ENCODE data around the gene BRAF. TPM values are rescaled to one million over a fixed set of nuclear protein-coding genes. Genes with fewer than 3 reads are reported as not detected.

BRAF gene
- total RNA-seq, 1 experiment from 2014 or later, result 15.2 TPM

DNA sequence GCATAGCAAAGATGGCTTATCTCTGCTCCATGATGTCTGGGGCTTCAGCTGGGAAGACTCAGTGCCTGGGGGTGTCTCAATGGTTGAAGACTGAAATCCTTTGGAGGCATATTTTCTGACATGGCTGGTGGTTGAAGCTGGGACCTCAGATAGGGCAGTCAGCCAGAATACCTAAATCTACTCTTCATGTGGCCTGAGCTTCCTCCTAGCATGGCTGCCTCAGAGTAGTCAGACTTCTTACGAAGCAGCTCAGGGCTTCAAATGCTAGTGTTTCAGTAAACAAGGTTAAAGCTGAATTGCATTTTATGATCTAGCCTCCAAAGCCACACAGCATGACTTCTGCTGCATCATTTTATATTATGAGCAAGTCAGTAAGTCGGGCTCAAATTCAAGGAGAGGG is 2.6 kb upstream of the BRAF start:
- ChIA-PET POLR2A (ENCODE audit: unreplicated experiment) (no interaction called here), CTCF (no interaction called here)
- no TSS peak for BruUV-seq (replicated peaks)
- Histone ChIP-seq H3K79me2 (ENCODE audit: low read length) (peaks cover 20% of the 10 kb centered on the region), H3F3A (ENCODE audit: low read length, unreplicated experiment) (no peaks in the 10 kb centered on the region), H3K27me3 (ENCODE audit: low read length) (no peaks in the 10 kb centered on the region), H3K36me3 (ENCODE audit: low read depth, low read length) (no peaks in the 10 kb centered on the region), H3K9ac (ENCODE audit: low read length) (no peak overlapping the region), H3K9me2 (replicated peaks; ENCODE audit: low read length) (no peaks in the 10 kb centered on the region), H2AFZ (ENCODE audit: low read length) (no peak overlapping the region), H3K4me3 (ENCODE audit: low read length) (no peak overlapping the region), H3K4me1 (ENCODE audit: insufficient read depth, low read length) (peaks cover 25% of the 10 kb centered on the region), H4K20me1 (ENCODE audit: low read length) (peaks cover 12% of the 10 kb centered on the region), H3K4me2 (ENCODE audit: low read length) (no peak overlapping the region), H3K27ac (ENCODE audit: low read length) (no peak overlapping the region), H3K9me3 (ENCODE audit: low read length) (no peaks in the 10 kb centered on the region)
- TF ChIP-seq, protein P1, sequence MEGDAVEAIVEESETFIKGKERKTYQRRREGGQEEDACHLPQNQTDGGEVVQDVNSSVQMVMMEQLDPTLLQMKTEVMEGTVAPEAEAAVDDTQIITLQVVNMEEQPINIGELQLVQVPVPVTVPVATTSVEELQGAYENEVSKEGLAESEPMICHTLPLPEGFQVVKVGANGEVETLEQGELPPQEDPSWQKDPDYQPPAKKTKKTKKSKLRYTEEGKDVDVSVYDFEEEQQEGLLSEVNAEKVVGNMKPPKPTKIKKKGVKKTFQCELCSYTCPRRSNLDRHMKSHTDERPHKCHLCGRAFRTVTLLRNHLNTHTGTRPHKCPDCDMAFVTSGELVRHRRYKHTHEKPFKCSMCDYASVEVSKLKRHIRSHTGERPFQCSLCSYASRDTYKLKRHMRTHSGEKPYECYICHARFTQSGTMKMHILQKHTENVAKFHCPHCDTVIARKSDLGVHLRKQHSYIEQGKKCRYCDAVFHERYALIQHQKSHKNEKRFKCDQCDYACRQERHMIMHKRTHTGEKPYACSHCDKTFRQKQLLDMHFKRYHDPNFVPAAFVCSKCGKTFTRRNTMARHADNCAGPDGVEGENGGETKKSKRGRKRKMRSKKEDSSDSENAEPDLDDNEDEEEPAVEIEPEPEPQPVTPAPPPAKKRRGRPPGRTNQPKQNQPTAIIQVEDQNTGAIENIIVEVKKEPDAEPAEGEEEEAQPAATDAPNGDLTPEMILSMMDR (conservative IDR thresholded peaks at IDR 0.05; ENCODE audit: low read depth, low read length), result no peak
- TF ChIP-seq EZH2phosphoT487 (IDR thresholded peaks at IDR 0.05; ENCODE audit: borderline replicate concordance, low read length) (no peak), EZH2 (IDR thresholded peaks at IDR 0.05; ENCODE audit: low read length, unreplicated experiment) (no peak)
- no peak for DNase-seq
- no peak for ATAC-seq
- intact Hi-C loops (cut with micrococcal nuclease), result loop anchor here (10.0 kb wide), 1 partner anchor 253 kb away; the partner anchor contains the start of gene ADCK2

- intact Hi-C loops (cut with micrococcal nuclease), result loop anchor here (10.0 kb wide), 1 partner anchor 251 kb away; the partner anchor contains the start of gene ADCK2
These were observed 1.5 kb upstream of the BRAF start for GRCh38 chr7:140926021-140926817.

More at GRCh38 chr7:140926021-140926817, 1.5 kb upstream of the BRAF start:
- no peak overlapping the region for H2AFZ ChIP-seq (ENCODE audit: low read length)
- H3K4me1 ChIP-seq (ENCODE audit: insufficient read depth, low read length), result peaks cover 33% of the 10 kb centered on the region
- H3K27ac ChIP-seq (ENCODE audit: low read length), result no peak overlapping the region
- no peak for ATAC-seq
- H3K36me3 ChIP-seq (ENCODE audit: low read depth, low read length), result no peaks in the 10 kb centered on the region
- H3K9me3 ChIP-seq (ENCODE audit: low read length), result no peaks in the 10 kb centered on the region
- H3K9me2 ChIP-seq (replicated peaks; ENCODE audit: low read length), result no peaks in the 10 kb centered on the region
- TF ChIP-seq EZH2phosphoT487 (IDR thresholded peaks at IDR 0.05; ENCODE audit: borderline replicate concordance, low read length) (no peak), EZH2 (IDR thresholded peaks at IDR 0.05; ENCODE audit: low read length, unreplicated experiment) (no peak)
- TF ChIP-seq, protein P1 (conservative IDR thresholded peaks at IDR 0.05; ENCODE audit: low read depth, low read length), result no peak
- ChIA-PET POLR2A (ENCODE audit: unreplicated experiment) (no interaction called here), CTCF (no interaction called here)
- H3K4me2 ChIP-seq (ENCODE audit: low read length), result no peak overlapping the region
- H3K4me3 ChIP-seq (ENCODE audit: low read length), result no peak overlapping the region
- peaks cover 32% of the 10 kb centered on the region for H3K79me2 ChIP-seq (ENCODE audit: low read length)
- no peak for DNase-seq
- no peak overlapping the region for H3K9ac ChIP-seq (ENCODE audit: low read length)
- H3K27me3 ChIP-seq (ENCODE audit: low read length), result no peaks in the 10 kb centered on the region
- peaks cover 23% of the 10 kb centered on the region for H4K20me1 ChIP-seq (ENCODE audit: low read length)
- H3F3A ChIP-seq (ENCODE audit: low read length, unreplicated experiment), result no peaks in the 10 kb centered on the region
- no TSS peak for BruUV-seq (replicated peaks)

Data from PC-3 (cell line).